Psoas muscle (tissue), 8 donors: ENCODE data around the gene ZNF526. TPM values are rescaled to one million over a fixed set of nuclear protein-coding genes. Genes with fewer than 3 reads are reported as not detected.

Experiments
- ATAC-seq, 4 donors: fragments of 200-7000 bp; cut with Tn5 transposase; one replicate each; pipeline ENCODE4 v1.9.1; 2020; ENCODE audit warnings: moderate library complexity in 3 of 4, mild to moderate bottlenecking in 2 of 4
- DNase-seq, 2 donors: peaks; one replicate each; pipeline ENCODE4 v3.0.0-alpha.2; 2020
- H3K27ac ChIP-seq: fragments of 200-600 bp; one replicate; pipeline ENCODE4 v1.8.0; 2022
- H3K27me3 ChIP-seq, 3 donors: fragments of 200-600 bp in 1 of 3; one replicate each; pipeline versions ENCODE4 v1.6.1 to v1.8.0; 2013 to 2022; ENCODE audit warnings: low read length in 2 of 3, mild to moderate bottlenecking in 2 of 3, moderate library complexity in 1 of 3; ENCODE audit not compliant: insufficient read depth in 3 of 3
- H3K36me3 ChIP-seq, 2 donors: fragments of 200-600 bp in 1 of 2; one replicate each; pipeline versions ENCODE4 v1.6.1 to v1.8.0; 2013 to 2022; ENCODE audit warnings: low read depth in 1 of 2, mild to moderate bottlenecking in 1 of 2, moderate library complexity in 1 of 2; ENCODE audit not compliant: insufficient read depth in 1 of 2
- H3K4me1 ChIP-seq: fragments of 200-600 bp; one replicate; pipeline ENCODE4 v1.8.0; 2022
- H3K4me3 ChIP-seq: fragments of 200-600 bp; one replicate; pipeline ENCODE4 v1.8.0; 2022; ENCODE audit warnings: mild to moderate bottlenecking
- H3K9me3 ChIP-seq: fragments of 200-600 bp; one replicate; pipeline ENCODE4 v1.8.0; 2022
- CTCF ChIP-seq: fragments of 200-600 bp; IDR thresholded peaks from one replicate; pipeline ENCODE4 v1.8.0; 2022; ENCODE audit warnings: antibody characterized with exemption
- WGBS, 3 donors: extraction: QIAGEN DNeasy Blood & Tissue Kit; methylation state at CpG; one replicate each; pipeline versions ENCODE4 v1.1.6 to v1.1.7; 2013; 5-methylcytosine and 5-hydroxymethylcytosine counted together
- intact Hi-C, 2 donors: fragments of 100-400 bp; cut with DNase I; formaldehyde crosslinking; loops; one replicate each; pipeline versions ENCODE4 v1.11.0 to v1.14.2; 2022
- polyA plus RNA-seq, 3 donors: library from polyadenylated mRNA; stranded (reverse); fragments of 200-250 nt; gene quantifications; one replicate each; pipeline ENCODE4 v1.2.3, GENCODE V29; 2013
- total RNA-seq, 4 donors: library from RNA; stranded (reverse); fragmentation: NEBNext Ultra II Directional in 2 of 4; extraction: Animal tissue kit (Norgen Biotek cat#: 25700) in 2 of 4; gene quantifications; one replicate each; pipeline versions ENCODE4 v1.2.1 to v1.2.4, GENCODE V29; 2021 to 2023
- donor health status: healthy with polysubstance abuse.
- donor health status: DM: no; HTN: no; CAD: no; lungs with moderate emphysema.
- donor health status: Bipolar disorder and iron deficiency.
- donor health status: healthy.
- donor health status: DM: yes; HTN: yes; CAD: no.
- donor health status: DM: no; HTN: no; CAD: no.
- donor health status: DM: no; HTN: no; CAD: no.
- donor health status: DM: yes; HTN: yes; CAD: no.

The ZNF526 gene
- total and polyA plus RNA-seq, 7 donors = 3.4 to 7.9 (median 5.9) TPM

- DNase-seq = no peak
- intact Hi-C loops = no loop called here
- WGBS, 3 donors = 85 to 93% (median 88%) methylated on average over 5 of the region's 5 CpGs
- Histone ChIP-seq H3K4me3 (no peak overlapping the region), H3K9me3 (no peaks in the 10 kb centered on the region), H3K4me1 (no peaks in the 10 kb centered on the region), H3K36me3 (peaks cover 0 to 73% of the 10 kb centered on the region in 2 donors), H3K27me3 (no peaks in the 10 kb centered on the region), H3K27ac (no peak overlapping the region)
- no peak for TF ChIP-seq CTCF
- ATAC-seq = no peak
Measured at GRCh38 chr19:42200116-42200715, 19.9 kb upstream of the ZNF526 start.

GRCh38 chr19:42201489-42202289 lies 18.4 kb upstream of the ZNF526 start:
- no peak for DNase-seq
- peak in 3 of 4 donors; percentile 24 to 31 (median 28) for ATAC-seq
- Histone ChIP-seq H3K4me3 (no peak overlapping the region), H3K27ac (peak overlapping the region; percentile 16), H3K36me3 (peaks cover 0 to 87% of the 10 kb centered on the region in 2 donors), H3K9me3 (no peaks in the 10 kb centered on the region), H3K4me1 (no peaks in the 10 kb centered on the region), H3K27me3 (no peaks in the 10 kb centered on the region)
- 71 to 79% (median 76%) methylated on average over 6 of the region's 6 CpGs for WGBS, 3 donors
- intact Hi-C loops = no loop called here
- TF ChIP-seq CTCF = no peak

GRCh38 chr19:42202290-42202880 lies 17.7 kb upstream of the ZNF526 start:
- Histone ChIP-seq H3K36me3 (peaks cover 0 to 89% of the 10 kb centered on the region in 2 donors), H3K27ac (no peak overlapping the region)
- WGBS, 3 donors = 79 to 84% (median 83%) methylated on average over 5 of the region's 5 CpGs

GRCh38 chr19:42203700-42204099 lies 16.4 kb upstream of the ZNF526 start:
- Histone ChIP-seq H3K27ac (no peak overlapping the region), H3K4me3 (no peak overlapping the region), H3K9me3 (no peaks in the 10 kb centered on the region), H3K4me1 (no peaks in the 10 kb centered on the region), H3K36me3 (peaks cover 0 to 89% of the 10 kb centered on the region in 2 donors), H3K27me3 (no peaks in the 10 kb centered on the region)
- TF ChIP-seq CTCF = no peak
- DNase-seq = no peak
- 82 to 100% (median 100%) methylated on average over 1 to 2 of the region's 2 CpGs for WGBS, 3 donors
- intact Hi-C loops = no loop called here
- ATAC-seq = no peak

More at GRCh38 chr19:42202290-42202880, 17.7 kb upstream of the ZNF526 start:
- intact Hi-C loops = no loop called here
- DNase-seq = no peak
- TF ChIP-seq CTCF = no peak
- Histone ChIP-seq H3K4me1 (no peaks in the 10 kb centered on the region), H3K9me3 (no peaks in the 10 kb centered on the region), H3K27me3 (no peaks in the 10 kb centered on the region), H3K4me3 (no peak overlapping the region)
- no peak for ATAC-seq
